Measurements from ENCODE around the gene SLCO2A1.

SLCO2A1 gene

DNA sequence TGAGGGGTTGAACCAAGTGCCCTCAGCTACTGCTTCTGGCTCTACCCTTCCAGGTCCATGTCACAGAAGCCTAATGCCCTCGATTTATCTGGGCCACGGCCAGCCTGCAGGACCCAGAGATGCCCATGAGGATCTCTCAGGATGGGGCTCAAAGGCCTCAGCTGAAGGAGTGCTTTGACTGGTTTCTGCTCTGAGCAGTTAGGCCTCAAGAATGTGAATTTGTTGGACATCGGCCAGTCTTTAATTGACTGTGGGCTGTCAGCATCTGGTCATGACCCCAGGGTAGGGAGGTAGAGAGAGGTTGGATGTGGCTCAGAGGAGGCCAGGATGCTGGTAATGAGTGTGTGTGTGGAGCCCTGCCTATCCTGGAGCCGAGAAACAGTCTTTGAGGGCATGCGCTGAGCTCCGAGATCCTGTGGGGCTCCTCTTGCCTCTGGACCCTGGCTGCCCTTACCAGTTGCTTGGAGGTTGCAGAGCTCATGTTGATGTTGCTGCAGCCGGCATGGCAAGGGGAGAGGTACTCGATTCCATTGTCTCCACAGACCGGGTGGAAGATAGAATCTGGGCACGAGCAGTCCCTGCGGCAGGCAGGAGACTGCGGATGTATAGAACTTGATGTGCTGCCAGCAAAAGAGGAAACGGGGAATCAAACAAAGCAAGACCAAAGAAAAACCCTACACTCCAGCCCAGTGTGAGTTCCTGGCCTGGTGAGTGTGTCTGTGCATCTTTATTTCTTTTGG is 84.9 kb downstream of the SLCO2A1 start:
- DNase-seq: no peak

DNA sequence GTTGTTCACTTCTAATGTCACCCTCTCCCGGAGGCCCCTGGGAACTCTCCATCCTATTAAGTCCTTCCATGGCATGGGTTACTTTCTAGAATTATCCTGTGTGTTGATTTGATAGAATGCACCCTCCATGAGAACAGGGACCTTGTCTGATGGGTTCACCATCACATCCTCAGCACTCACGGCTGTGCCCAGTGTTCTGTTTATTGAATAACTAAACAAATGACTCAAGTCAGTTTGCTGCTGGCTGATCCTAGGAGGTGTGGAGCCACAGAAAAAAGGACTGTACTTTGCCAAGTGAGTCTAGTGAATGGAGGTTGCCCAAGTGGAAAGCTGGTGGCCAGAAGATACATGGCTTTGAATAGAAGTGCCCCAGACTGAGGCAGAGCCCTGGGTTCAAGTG is 85.5 kb downstream of the SLCO2A1 start:
- DNase-seq: no peak

DNA sequence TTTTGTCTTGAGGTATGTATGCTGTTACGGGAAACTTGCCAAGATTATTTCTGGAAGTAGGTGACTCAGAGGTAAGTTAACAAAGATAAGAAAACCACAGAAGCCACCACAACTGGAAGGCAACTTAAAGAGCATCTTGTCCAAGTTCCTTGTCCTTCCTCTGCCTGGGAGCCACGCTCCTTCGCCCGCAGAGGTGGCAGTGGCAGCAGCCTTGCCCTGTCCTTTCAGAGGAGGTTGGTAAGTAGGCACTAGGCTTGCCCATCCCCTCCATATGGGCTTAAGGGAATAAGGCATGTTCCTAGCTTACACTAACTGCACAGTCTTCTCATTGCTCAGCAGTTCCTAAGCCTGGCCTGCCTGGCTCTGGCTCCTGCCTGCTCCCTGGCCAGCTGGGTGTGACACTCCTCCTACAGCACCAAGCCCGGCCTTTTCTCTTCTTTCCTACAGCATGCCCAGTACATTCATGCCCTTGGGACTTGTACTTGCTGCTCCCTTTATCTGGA is 86.0 kb downstream of the SLCO2A1 start:
- DNase-seq: no peak

- DNase-seq: no peak
Measured at GRCh38 chr3:133943031-133943535, 86.6 kb downstream of the SLCO2A1 start.

- DNase-seq: no peak
Measured at GRCh38 chr3:133941415-133941821, 88.3 kb downstream of the SLCO2A1 start.

DNA sequence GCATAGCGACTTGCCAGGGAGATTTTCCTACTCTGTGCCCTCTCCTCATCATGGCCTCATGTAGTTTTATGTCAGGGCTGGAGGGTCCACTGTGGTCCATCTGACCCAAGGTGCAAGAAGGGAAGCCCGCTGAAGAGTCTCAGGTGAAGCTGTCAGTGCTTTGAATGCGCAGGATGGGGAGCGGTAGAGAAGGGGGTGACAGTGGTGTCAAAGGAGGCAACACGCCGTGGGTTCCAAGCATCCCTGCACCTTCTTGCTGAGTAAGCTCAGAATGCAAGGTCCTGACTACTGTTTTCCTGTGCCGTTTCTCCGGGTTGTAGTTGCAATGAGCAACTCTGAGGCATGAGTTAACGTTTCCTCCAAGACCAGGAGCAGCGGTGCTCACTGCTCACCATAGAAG is 89.2 kb downstream of the SLCO2A1 start:
- DNase-seq: no peak

GRCh38 chr3:133939463-133939835 is 90.3 kb downstream of the SLCO2A1 start:
- DNase-seq: no peak

GRCh38 chr3:133938770-133939462 is 90.8 kb downstream of the SLCO2A1 start:
- no peak for DNase-seq

DNA sequence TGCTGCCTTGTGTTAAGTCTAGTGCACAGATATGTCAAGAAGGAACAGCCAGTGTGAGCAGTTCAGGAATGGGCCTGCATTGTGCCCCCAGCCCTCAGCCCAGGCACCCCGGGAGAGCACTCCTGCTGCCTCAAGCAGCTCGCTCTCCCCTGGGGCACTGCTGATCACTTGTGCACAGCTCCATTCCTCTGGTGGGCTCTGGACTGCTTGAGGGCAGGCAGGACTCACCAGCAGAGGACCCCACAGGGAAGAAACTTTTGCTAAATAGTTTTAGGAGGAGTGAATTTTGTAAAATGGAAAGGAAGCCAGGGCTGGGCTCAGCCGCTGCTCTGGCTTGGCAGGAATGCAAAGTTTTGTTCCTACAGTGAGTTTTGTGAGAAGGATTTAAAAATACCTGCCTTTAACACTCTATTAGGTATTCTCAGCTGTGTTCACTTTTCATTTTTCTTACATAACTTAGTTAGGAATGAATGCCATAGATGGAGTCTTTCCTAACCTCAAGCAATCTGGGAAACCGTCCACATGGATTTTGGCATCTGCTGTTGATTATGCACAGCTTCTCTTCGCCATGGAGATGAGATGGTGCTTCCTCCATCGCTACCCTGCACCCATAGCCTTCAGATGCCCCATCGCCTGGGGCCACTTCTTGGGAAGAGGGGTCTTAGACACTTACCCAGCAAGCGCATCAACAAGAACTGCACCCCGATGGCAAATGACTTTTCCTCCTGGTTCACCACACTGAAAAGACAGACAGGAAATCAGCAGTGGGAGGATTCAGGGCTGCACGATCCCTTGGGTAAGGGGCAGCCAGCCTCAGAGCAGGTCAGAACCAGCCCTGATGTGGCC is 91.7 kb downstream of the SLCO2A1 start:
- DNase-seq: no peak

DNA sequence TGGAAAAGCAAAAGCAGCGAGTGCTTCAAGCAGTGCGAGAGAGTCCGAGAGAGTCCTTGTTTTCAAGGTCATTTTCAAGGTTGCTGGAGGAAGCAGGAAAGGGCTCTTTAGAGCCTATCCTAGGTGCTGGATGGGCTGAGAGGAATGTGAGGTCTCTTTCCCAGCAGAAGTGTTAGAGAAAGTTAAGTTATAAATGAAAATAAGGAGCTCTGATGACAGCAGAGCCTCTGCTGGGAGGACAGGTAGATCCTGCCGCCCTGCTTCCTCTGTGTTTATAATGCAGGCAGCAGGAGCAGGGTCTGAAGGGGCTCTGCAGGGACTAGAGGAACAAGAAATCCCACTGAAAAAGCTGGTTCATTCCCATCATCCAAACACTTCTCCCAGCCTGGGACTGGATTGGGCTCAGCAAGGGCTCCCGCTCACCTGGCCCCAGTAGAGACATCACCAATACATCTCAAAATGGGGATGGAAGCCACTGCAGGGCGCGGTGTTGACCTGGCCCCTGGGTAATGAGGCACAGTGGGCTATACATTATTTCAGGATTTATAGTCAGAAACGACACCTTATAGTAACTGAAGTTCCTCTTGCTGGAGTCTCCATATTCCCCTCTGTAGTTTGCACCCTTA is 92.6 kb downstream of the SLCO2A1 start:
- no peak for DNase-seq

DNA sequence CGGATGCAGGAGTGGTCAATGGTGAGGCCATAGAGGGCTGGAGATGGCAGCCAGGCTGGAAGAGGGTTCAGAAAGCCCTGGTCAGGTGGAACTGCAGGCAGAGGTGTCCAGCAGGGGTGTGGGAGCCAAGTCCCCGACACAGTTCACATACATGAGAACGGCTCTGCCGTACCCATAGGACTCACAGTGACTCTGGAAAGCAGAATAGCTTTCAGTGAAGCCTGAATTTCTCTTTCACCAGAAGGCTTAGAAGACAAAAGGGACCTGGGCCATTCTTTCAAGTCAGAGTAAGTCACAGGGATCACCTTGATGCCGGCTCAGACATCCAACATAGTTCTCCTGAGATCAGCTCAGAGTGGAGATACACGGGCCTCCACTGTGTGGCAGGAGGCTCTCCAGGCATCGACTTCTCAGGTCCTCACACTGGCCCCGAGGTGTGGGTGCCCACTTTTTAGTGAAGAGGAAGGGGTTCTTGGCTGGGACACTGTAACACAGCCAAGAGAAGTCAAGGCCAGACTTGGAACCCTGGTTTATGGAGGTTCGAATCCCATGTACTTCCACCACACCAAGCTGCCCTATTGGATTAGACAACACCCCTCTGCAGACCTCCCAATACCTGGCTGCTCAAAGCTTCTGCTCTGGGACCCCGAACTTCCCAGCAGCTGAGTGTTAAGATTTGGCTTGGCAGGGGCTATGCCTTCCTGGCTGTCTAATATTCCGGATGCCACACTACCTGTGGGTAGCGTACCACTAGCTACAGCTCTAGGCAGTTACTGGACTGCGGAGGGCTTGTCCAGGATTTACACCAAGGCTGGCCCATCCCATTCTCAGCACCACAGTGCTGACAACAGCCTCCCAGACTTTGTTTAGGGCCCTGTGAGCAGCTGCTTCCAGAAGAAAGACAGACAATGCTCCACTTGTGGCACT is 93.6 kb downstream of the SLCO2A1 start:
- DNase-seq: no peak

DNA sequence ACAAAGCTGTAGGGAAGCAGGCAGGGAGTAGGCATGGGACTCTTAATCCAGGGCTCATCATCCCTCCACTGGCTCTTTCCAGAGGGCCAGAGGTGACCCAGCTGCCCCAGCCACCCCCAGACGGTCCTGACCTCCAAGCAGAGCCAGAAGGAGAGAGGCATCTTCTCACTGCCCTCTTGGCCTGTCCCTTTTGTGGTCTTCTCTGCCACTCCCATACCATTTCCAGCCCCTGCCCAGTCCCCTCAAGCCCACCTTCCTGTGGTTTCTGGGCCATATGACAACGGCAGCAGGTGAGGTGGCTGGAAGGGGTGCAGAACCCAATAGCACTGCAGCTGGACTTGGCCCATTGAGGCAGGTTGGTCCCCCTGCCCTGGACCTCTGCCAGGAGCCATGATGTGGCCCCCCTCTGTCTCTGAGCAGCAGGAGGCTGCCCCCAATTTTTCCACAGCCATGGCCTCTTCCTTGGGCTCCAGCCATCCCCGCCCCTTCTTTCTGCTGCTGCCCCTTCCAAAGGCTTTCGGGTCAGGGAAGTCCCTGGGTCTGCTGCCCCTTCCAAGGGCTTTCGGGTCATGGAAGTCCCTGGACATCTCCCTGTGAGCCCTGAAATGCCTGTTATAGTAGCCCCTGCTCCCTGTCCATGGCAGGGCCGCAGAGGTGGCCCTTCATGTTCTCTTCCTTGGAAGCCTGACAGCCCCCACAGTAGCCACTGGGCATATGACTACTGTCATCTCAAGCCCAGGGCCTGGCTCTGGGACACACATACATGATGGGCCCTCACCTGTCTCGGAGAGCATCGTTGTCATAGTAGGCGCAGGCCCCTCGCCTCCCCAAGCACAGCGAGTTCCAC is 94.5 kb downstream of the SLCO2A1 start:
- DNase-seq: no peak

- no peak for DNase-seq
Measured at GRCh38 chr3:133934073-133934970, 95.4 kb downstream of the SLCO2A1 start.

DNA sequence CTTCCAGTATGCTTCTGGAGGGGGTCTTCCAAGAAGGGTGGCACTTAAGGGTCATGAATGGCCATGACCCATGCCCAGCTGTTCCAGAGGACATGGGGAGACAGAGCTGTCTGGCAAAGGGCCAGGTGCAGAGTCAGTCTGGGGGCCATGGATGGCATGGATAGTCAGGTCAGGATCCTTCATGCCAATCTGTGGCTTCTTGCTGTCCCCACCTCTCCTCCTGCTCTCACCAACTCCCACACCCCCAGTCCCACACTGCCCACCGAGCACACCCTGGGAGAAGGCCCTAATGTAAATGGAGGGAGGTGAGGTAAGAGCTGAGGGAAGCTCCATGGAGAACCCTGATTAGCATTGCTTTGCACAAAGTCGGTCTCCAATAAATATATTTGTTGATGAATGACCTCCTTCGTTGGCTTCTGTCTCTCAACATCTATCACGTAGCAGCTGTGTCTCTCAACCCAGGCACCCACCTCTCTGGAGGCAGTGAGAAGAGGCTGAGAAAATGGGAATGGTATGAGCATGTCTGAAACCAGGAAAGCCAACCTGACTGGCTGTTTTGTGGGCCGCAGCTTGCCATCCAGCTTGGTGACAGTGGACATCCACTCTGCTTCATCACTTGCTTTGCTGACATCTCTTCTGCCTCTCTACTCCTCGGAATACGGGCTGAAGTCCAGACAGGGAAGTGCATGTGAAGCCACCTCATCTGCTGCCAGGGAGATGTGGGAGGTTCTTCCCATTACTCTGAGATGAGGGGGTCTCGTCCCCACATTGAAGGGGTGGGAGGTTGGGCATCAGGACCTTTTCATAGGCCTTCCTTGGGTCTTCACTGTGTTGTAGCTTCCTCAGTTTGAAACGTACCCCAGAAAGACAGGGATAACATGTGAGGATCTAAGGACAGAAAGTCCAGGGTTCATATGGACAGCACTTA is 96.4 kb downstream of the SLCO2A1 start:
- no peak for DNase-seq

GRCh38 chr3:133932009-133932408 is 97.7 kb downstream of the SLCO2A1 start:
- DNase-seq: no peak

DNA sequence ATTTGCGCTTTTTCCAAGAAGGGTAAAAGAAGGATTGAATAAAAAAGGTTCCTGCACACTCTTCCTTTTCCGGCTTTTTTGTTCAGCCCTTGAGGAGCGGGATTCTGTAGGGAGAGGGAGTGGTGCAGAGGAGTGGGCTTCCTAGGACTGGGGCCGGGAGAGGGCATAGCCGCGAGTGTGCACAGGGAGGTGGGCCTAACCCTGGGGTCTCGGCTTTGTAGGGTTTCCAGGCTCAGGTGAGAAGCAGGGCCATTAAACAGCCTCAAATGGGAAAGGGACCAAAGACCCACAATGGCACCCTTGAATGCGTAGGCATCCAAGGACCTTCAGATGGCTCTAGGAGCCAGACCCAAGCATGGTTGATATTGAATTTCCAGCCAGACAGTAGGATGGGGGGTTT is 98.6 kb downstream of the SLCO2A1 start:
- no peak for DNase-seq

GRCh38 chr3:133930341-133930933 is 99.3 kb downstream of the SLCO2A1 start:
- peak; percentile 52 for DNase-seq

Data from NCI-H2171 (cell line).